ENCODE results near the gene ARID1B. TPM values are rescaled to one million over a fixed set of nuclear protein-coding genes. Genes with fewer than 3 reads are reported as not detected.

Gene ARID1B
- total and polyA plus RNA-seq, 10 of the 15 experiments (the other 5 are each of a cell fraction or from before 2014, with no cell fraction given): 24.7 to 133 (median 54.6) TPM

DNA sequence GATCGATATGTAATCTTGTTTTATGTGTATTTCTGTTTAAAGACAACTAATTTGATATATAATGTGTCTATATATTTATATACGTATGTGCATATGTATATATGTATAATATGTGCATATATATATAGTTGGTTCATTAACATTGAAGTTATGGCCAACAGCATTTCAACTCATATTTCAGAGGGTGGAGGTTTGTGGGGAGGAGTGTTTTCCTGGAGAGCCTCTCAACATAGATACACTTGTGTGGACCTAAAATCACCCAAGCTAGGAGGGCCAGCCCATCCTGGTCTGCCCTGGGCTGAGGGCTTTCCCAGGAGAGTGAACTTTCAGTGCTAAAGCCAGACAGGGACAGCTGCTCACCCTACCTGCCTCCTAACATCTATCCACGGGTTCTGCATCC, 477.4 kb downstream of the ARID1B start:
- Histone ChIP-seq H2AFZ (ENCODE audit: control insufficient read depth, low read depth, low read length) (no peak overlapping the region), H3K27ac (ENCODE audit: control insufficient read depth, insufficient read depth) (no peak overlapping the region), H3K9ac (ENCODE audit: control insufficient read depth, insufficient read depth, low read length) (no peak overlapping the region), H4K20me1 (ENCODE audit: control insufficient read depth, insufficient read depth) (no peaks in the 10 kb centered on the region), H3K4me1 (ENCODE audit: control insufficient read depth, insufficient read depth, low read length) (no peaks in the 10 kb centered on the region), H3K4me2 (ENCODE audit: control insufficient read depth, insufficient read depth) (no peak overlapping the region), H3K79me2 (ENCODE audit: control insufficient read depth, insufficient read depth, low read length) (no peaks in the 10 kb centered on the region), H3K9me3 (replicated peaks; ENCODE audit: control insufficient read depth, insufficient read depth, low read length) (no peaks in the 10 kb centered on the region), H3K36me3 (ENCODE audit: control insufficient read depth in 2 of 2, insufficient read depth in 2 of 2, low read length in 1 of 2) (no peaks in the 10 kb centered on the region), H3K4me3 (no peak overlapping the region), H3K27me3 (replicated peaks in 1 of 2; ENCODE audit: control insufficient read depth in 2 of 2, insufficient read depth in 2 of 2, low read length in 1 of 2) (peaks cover 1 to 4% of the 10 kb centered on the region in 2 experiments; a peak in 2 of 4 replicates)
- POLR2A ChIA-PET: no interaction called here
- FAIRE-seq: no peak
- 22% methylated on average over 3 of the region's 3 CpGs for WGBS (ENCODE audit: insufficient coverage, insufficient replicate concordance, low lambda C conversion rate, missing lambda C conversion rate)
- CTCF ChIA-PET: no interaction called here
- in situ Hi-C loops (cut with MboI): no loop called here
- no peak for DNase-seq (ENCODE audit: low read depth, low spot score)
- intact Hi-C loops (cut with micrococcal nuclease; ENCODE audit: unreplicated experiment): no loop called here
- SMC1A ChIA-PET (ENCODE audit: uncharacterized antibody, unreplicated experiment): no interaction called here
- RAD21 ChIA-PET (ENCODE audit: unreplicated experiment): no interaction called here
- ATAC-seq: no peak
- BruUV-seq (replicated peaks): no TSS peak
- no peak for TF ChIP-seq EP300 (IDR thresholded peaks at IDR 0.05; ENCODE audit: borderline replicate concordance in 1 of 2, control insufficient read depth in 1 of 2, low read depth in 2 of 2, low read length in 2 of 2)
- TF ChIP-seq ZNF687 (IDR thresholded peaks at IDR 0.05): no peak
- no peak for TF ChIP-seq IRF5 (IDR thresholded peaks at IDR 0.05; ENCODE audit: borderline replicate concordance)
- TF ChIP-seq, protein P1, sequence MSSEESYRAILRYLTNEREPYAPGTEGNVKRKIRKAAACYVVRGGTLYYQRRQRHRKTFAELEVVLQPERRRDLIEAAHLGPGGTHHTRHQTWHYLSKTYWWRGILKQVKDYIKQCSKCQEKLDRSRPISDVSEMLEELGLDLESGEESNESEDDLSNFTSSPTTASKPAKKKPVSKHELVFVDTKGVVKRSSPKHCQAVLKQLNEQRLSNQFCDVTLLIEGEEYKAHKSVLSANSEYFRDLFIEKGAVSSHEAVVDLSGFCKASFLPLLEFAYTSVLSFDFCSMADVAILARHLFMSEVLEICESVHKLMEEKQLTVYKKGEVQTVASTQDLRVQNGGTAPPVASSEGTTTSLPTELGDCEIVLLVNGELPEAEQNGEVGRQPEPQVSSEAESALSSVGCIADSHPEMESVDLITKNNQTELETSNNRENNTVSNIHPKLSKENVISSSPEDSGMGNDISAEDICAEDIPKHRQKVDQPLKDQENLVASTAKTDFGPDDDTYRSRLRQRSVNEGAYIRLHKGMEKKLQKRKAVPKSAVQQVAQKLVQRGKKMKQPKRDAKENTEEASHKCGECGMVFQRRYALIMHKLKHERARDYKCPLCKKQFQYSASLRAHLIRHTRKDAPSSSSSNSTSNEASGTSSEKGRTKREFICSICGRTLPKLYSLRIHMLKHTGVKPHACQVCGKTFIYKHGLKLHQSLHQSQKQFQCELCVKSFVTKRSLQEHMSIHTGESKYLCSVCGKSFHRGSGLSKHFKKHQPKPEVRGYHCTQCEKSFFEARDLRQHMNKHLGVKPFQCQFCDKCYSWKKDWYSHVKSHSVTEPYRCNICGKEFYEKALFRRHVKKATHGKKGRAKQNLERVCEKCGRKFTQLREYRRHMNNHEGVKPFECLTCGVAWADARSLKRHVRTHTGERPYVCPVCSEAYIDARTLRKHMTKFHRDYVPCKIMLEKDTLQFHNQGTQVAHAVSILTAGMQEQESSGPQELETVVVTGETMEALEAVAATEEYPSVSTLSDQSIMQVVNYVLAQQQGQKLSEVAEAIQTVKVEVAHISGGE (CRISPR knock-in tag; IDR thresholded peaks at IDR 0.05): no peak

Measured in GM12878 (cell line).